HepG2 (cell line): Measurements from ENCODE around the gene NAALADL1. TPM values are rescaled to one million over a fixed set of nuclear protein-coding genes. Genes with fewer than 3 reads are reported as not detected.

ENCODE experiments used
- CHD2 ChIP-seq: IDR thresholded peaks from 2 replicates; pipeline ENCODE4 v1.6.1; 2011; ENCODE audit warnings: low read depth, low read length, improper control_type of control experiment
- JUN ChIP-seq: sonication (generic); formaldehyde crosslinking; IDR thresholded peaks from 2 replicates; pipeline ENCODE4 v1.4.0; 2020; ENCODE audit warnings: mild to moderate bottlenecking, missing genetic modification reagents
- MBD4 ChIP-seq: IDR thresholded peaks from 2 replicates; pipeline ENCODE4 v1.6.1; 2012; ENCODE audit warnings: low read length, inconsistent platforms, borderline replicate concordance
- THYN1 ChIP-seq: sonication (generic); formaldehyde crosslinking; IDR thresholded peaks from 2 replicates; pipeline ENCODE4 v1.8.1; 2023; ENCODE audit warnings: low read depth, mild to moderate bottlenecking, moderate library complexity, missing genetic modification reagents, borderline replicate concordance
- TRIM24 ChIP-seq: sonication (generic); formaldehyde crosslinking; IDR thresholded peaks from 2 replicates; pipeline ENCODE4 v1.8.0; 2022; ENCODE audit warnings: mild to moderate bottlenecking, missing genetic modification reagents
- ZNF160 ChIP-seq: sonication (generic); formaldehyde crosslinking; IDR thresholded peaks from 2 replicates; pipeline ENCODE4 v1.8.0; 2022; ENCODE audit warnings: mild to moderate bottlenecking, inconsistent platforms, missing genetic modification reagents
- ZNF274 ChIP-seq: sonication (generic); formaldehyde crosslinking; IDR thresholded peaks from 2 replicates; pipeline ENCODE4 v1.5.1; 2020; ENCODE audit warnings: mild to moderate bottlenecking, missing genetic modification reagents
- ZNF451 ChIP-seq: sonication (generic); formaldehyde crosslinking; IDR thresholded peaks from 2 replicates; pipeline ENCODE4 v1.5.0; 2020; ENCODE audit warnings: mild to moderate bottlenecking, missing genetic modification reagents
- ZNF577 ChIP-seq: sonication (generic); formaldehyde crosslinking; IDR thresholded peaks from 2 replicates; pipeline ENCODE4 v1.4.0; 2020; ENCODE audit warnings: mild to moderate bottlenecking, low read depth, missing genetic modification reagents, borderline replicate concordance
- ZNF674 ChIP-seq: sonication (generic); formaldehyde crosslinking; IDR thresholded peaks from 2 replicates; pipeline ENCODE4 v1.5.0; 2020; ENCODE audit warnings: low read depth, mild to moderate bottlenecking, missing genetic modification reagents
- ZNF713 ChIP-seq: sonication (generic); formaldehyde crosslinking; IDR thresholded peaks from 2 replicates; pipeline ENCODE4 v1.4.0; 2020; ENCODE audit warnings: mild to moderate bottlenecking, missing genetic modification reagents
- polyA plus RNA-seq, 8 experiments: library from polyadenylated mRNA; depleted of rRNA in 3 of 8; stranded (reverse) in 7 of 8; unstranded in 1 of 8; fragments of >200 nt; fragmentation: Illumina TruSeq in 4 of 8; extraction: Trizol in 4 of 8; gene quantifications; 2 replicates each; pipeline versions ENCODE4 v1.2.1 to v1.2.3, GENCODE V29; 2011 to 2016; ENCODE audit warnings: low read depth in 4 of 8, missing spikeins in 1 of 8, mixed read lengths in 1 of 8; ENCODE audit not compliant: insufficient read depth in 1 of 8
- total RNA-seq, 5 experiments: library from RNA; depleted of rRNA; stranded (reverse); fragments of >200 nt; fragmentation: Illumina TruSeq; extraction: Trizol; gene quantifications; 2 replicates each; pipeline ENCODE4 v1.2.3, GENCODE V29; 2016; ENCODE audit warnings: low read depth in 1 of 5
- TF ChIP-seq, protein P1 (sequence below): sonication (generic); formaldehyde crosslinking; IDR thresholded peaks from 2 replicates; pipeline ENCODE4 v1.5.0; 2020; ENCODE audit warnings: mild to moderate bottlenecking, missing genetic modification reagents, borderline replicate concordance
- TF ChIP-seq, protein P2 (sequence below): sonication (generic); formaldehyde crosslinking; IDR thresholded peaks from 2 replicates; pipeline ENCODE4 v1.4.0; 2020; ENCODE audit warnings: missing genetic modification reagents
- TF ChIP-seq, protein P3 (sequence below): IDR thresholded peaks from 2 replicates; pipeline ENCODE4 v1.6.1; 2016; ENCODE audit warnings: low read depth
- TF ChIP-seq, protein P4 (sequence below): conservative IDR thresholded peaks from 2 replicates; pipeline ENCODE4 v1.6.1; 2018; ENCODE audit warnings: missing genetic modification reagents

Gene NAALADL1
- total and polyA plus RNA-seq, 2 of the 13 experiments (the other 11 are each of a cell fraction or from before 2014, with no cell fraction given) = 9.3 to 33.9 TPM

DNA sequence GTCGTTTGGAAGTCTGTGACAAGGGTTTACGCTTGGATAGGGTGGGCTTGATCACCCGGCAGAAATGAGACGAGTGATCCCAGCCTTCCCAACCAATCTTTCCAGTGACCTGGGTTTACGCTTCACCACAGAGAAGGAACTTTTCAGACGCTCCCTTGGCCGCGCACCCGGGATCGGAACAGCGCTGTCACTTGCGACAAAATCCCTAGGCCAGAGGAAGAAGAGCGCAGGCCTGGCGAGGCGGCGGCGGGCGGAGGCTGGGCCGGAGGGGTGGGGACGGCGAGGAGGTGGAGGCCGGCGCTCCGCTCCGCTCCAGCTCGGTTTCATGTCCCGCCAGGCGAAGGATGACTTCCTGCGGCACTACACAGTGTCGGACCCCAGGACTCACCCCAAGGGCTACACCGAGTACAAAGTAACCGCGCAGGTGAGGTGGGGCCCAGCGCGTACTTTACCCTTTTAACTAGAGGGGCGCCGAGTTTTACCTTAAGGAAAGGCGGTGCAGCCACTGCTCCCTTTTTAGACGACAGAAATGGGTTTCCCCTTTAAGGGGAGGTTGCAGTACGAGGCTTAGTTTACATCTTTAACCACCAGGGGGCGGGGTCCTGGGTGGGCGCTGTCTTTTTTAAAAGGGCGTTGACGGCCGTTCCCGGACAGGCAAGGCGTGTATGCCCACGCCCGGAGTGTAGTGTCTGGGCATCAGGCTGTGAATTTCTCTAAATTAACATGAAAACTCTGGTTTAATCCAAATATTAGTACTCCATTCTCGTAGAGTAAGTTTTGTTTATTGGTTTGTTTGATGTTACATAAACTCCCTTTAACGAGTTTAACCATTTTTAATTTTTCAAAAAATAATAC, 30.9 kb downstream of the NAALADL1 start, which contains the start of gene SNX15 (continued):
- TF ChIP-seq THYN1 (0 out of 2 replicates have a peak, but pooled peaks have one; percentile 22), ZNF451 (CRISPR knock-in tag) (peak; percentile 70; the same call in 1 of the 2 replicates), ZNF160 (CRISPR knock-in tag) (peak; percentile 54; the same call in 1 of the 2 replicates), ZNF274 (peak; percentile 85; the same call in 1 of the 2 replicates), ZNF713 (CRISPR knock-in tag) (no peak), ZNF674 (CRISPR knock-in tag) (no peak), TRIM24 (CRISPR knock-in tag) (no peak), CHD2 (no peak), ZNF577 (no peak), MBD4 (no peak), JUN (no peak)
- TF ChIP-seq, protein P1, sequence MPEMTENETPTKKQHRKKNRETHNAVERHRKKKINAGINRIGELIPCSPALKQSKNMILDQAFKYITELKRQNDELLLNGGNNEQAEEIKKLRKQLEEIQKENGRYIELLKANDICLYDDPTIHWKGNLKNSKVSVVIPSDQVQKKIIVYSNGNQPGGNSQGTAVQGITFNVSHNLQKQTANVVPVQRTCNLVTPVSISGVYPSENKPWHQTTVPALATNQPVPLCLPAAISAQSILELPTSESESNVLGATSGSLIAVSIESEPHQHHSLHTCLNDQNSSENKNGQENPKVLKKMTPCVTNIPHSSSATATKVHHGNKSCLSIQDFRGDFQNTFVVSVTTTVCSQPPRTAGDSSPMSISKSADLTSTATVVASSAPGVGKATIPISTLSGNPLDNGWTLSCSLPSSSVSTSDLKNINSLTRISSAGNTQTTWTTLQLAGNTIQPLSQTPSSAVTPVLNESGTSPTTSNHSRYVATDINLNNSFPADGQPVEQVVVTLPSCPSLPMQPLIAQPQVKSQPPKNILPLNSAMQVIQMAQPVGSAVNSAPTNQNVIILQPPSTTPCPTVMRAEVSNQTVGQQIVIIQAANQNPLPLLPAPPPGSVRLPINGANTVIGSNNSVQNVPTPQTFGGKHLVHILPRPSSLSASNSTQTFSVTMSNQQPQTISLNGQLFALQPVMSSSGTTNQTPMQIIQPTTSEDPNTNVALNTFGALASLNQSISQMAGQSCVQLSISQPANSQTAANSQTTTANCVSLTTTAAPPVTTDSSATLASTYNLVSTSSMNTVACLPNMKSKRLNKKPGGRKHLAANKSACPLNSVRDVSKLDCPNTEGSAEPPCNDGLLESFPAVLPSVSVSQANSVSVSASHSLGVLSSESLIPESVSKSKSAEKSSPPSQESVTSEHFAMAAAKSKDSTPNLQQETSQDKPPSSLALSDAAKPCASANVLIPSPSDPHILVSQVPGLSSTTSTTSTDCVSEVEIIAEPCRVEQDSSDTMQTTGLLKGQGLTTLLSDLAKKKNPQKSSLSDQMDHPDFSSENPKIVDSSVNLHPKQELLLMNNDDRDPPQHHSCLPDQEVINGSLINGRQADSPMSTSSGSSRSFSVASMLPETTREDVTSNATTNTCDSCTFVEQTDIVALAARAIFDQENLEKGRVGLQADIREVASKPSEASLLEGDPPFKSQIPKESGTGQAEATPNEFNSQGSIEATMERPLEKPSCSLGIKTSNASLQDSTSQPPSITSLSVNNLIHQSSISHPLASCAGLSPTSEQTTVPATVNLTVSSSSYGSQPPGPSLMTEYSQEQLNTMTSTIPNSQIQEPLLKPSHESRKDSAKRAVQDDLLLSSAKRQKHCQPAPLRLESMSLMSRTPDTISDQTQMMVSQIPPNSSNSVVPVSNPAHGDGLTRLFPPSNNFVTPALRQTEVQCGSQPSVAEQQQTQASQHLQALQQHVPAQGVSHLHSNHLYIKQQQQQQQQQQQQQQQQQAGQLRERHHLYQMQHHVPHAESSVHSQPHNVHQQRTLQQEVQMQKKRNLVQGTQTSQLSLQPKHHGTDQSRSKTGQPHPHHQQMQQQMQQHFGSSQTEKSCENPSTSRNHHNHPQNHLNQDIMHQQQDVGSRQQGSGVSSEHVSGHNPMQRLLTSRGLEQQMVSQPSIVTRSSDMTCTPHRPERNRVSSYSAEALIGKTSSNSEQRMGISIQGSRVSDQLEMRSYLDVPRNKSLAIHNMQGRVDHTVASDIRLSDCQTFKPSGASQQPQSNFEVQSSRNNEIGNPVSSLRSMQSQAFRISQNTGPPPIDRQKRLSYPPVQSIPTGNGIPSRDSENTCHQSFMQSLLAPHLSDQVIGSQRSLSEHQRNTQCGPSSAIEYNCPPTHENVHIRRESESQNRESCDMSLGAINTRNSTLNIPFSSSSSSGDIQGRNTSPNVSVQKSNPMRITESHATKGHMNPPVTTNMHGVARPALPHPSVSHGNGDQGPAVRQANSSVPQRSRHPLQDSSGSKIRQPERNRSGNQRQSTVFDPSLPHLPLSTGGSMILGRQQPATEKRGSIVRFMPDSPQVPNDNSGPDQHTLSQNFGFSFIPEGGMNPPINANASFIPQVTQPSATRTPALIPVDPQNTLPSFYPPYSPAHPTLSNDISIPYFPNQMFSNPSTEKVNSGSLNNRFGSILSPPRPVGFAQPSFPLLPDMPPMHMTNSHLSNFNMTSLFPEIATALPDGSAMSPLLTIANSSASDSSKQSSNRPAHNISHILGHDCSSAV (CRISPR knock-in tag) = no peak
- TF ChIP-seq, protein P2, sequence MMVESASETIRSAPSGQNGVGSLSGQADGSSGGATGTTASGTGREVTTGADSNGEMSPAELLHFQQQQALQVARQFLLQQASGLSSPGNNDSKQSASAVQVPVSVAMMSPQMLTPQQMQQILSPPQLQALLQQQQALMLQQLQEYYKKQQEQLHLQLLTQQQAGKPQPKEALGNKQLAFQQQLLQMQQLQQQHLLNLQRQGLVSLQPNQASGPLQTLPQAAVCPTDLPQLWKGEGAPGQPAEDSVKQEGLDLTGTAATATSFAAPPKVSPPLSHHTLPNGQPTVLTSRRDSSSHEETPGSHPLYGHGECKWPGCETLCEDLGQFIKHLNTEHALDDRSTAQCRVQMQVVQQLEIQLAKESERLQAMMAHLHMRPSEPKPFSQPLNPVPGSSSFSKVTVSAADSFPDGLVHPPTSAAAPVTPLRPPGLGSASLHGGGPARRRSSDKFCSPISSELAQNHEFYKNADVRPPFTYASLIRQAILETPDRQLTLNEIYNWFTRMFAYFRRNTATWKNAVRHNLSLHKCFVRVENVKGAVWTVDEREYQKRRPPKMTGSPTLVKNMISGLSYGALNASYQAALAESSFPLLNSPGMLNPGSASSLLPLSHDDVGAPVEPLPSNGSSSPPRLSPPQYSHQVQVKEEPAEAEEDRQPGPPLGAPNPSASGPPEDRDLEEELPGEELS (CRISPR knock-in tag) = no peak
- TF ChIP-seq, protein P3, sequence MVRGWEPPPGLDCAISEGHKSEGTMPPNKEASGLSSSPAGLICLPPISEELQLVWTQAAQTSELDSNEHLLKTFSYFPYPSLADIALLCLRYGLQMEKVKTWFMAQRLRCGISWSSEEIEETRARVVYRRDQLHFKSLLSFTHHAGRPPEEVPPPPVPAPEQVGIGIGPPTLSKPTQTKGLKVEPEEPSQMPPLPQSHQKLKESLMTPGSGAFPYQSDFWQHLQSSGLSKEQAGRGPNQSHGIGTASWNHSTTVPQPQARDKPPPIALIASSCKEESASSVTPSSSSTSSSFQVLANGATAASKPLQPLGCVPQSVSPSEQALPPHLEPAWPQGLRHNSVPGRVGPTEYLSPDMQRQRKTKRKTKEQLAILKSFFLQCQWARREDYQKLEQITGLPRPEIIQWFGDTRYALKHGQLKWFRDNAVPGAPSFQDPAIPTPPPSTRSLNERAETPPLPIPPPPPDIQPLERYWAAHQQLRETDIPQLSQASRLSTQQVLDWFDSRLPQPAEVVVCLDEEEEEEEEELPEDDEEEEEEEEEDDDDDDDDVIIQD (CRISPR knock-in tag) = 0 out of 2 replicates have a peak, but pooled peaks have one; percentile 65
- TF ChIP-seq, protein P4, sequence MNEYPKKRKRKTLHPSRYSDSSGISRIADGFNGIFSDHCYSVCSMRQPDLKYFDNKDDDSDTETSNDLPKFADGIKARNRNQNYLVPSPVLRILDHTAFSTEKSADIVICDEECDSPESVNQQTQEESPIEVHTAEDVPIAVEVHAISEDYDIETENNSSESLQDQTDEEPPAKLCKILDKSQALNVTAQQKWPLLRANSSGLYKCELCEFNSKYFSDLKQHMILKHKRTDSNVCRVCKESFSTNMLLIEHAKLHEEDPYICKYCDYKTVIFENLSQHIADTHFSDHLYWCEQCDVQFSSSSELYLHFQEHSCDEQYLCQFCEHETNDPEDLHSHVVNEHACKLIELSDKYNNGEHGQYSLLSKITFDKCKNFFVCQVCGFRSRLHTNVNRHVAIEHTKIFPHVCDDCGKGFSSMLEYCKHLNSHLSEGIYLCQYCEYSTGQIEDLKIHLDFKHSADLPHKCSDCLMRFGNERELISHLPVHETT (CRISPR knock-in tag) = peak; percentile 62; the same call in 1 of the 2 replicates
